Measurements from ENCODE around the gene TMEM208. TPM values are rescaled to one million over a fixed set of nuclear protein-coding genes. Genes with fewer than 3 reads are reported as not detected.

TMEM208 gene
- total and polyA plus RNA-seq, 2 of the 13 experiments (the other 11 are each of a cell fraction or from before 2014, with no cell fraction given): 58.8 to 72.9 TPM

DNA sequence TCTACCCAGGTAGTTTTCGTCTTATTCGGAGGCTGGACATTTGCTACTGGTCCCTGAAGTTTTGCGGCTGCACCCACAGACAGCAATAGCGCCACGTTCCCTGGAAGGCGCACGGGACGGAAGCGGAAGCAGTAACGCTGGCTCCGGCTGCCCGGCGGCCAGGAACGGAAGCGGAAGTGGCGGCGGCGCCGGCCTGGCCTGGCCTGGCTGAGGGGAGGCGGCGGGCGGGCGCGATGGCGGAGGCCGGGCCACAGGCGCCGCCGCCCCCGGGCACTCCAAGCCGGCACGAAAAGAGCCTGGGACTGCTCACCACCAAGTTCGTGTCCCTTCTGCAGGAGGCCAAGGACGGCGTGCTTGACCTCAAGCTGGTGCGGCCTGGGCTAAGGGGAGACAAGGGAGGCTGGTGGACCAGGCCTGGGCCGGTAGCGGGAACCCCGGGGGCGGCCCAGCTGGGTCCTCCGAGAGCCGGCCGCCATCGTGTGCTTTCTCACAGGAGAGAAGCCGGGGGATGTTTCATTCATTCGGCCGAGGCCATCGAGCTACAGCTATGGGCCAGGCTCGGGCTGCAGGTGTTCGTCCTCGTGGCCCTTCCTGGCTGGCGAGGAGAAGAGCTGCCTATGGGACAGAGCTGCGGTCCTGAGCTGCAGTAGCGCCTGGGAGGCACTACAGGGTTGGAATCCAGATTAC lies 34.8 kb upstream of the TMEM208 start, which contains the start of gene E2F4 (continued):
- peak; percentile 22; the same call in 1 of the 2 replicates for TF ChIP-seq ZSCAN20 (CRISPR knock-in tag; IDR thresholded peaks at IDR 0.05; ENCODE audit: borderline replicate concordance)
- peak; percentile 93 for TF ChIP-seq BRD4 (CRISPR knock-in tag; IDR thresholded peaks at IDR 0.05)
- TF ChIP-seq PITX1 (CRISPR knock-in tag; IDR thresholded peaks at IDR 0.05): no peak; the same call in none of the 2 replicates
- TF ChIP-seq PRDM4 (CRISPR knock-in tag; IDR thresholded peaks at IDR 0.05; ENCODE audit: borderline replicate concordance): no peak
- peak; percentile 84 for TF ChIP-seq ASH2L (IDR thresholded peaks at IDR 0.05; ENCODE audit: insufficient read length, low read depth, low read length)
- peak; percentile 81 for TF ChIP-seq KMT2A (CRISPR knock-in tag; IDR thresholded peaks at IDR 0.05)
- TF ChIP-seq NCOA1 (CRISPR knock-in tag; IDR thresholded peaks at IDR 0.05): no peak
- no peak for TF ChIP-seq ZNF605 (CRISPR knock-in tag; IDR thresholded peaks at IDR 0.05)
- no peak for TF ChIP-seq PLSCR1 (CRISPR knock-in tag; IDR thresholded peaks at IDR 0.05; ENCODE audit: borderline replicate concordance)
- TF ChIP-seq PAWR (CRISPR knock-in tag; IDR thresholded peaks at IDR 0.05; ENCODE audit: borderline replicate concordance): no peak
- no peak for TF ChIP-seq ZFP82 (CRISPR knock-in tag; IDR thresholded peaks at IDR 0.05; ENCODE audit: borderline replicate concordance)
- peak; percentile 83 for TF ChIP-seq ZNF800 (CRISPR knock-in tag; IDR thresholded peaks at IDR 0.05)
- TF ChIP-seq IKZF4 (CRISPR knock-in tag; IDR thresholded peaks at IDR 0.05; ENCODE audit: borderline replicate concordance, low read depth, not compliant biosample characterization): no peak
- peak; percentile 88 for TF ChIP-seq POGK (CRISPR knock-in tag; conservative IDR thresholded peaks at IDR 0.05)
- peak; percentile 49; the same call in 1 of the 2 replicates for TF ChIP-seq NFYC (CRISPR knock-in tag; IDR thresholded peaks at IDR 0.05)
- no peak for TF ChIP-seq ZBTB8A (CRISPR knock-in tag; IDR thresholded peaks at IDR 0.05; ENCODE audit: borderline replicate concordance, low read depth)
- TF ChIP-seq RORA (CRISPR knock-in tag; IDR thresholded peaks at IDR 0.05): no peak
- peak; percentile 28; the same call in 1 of the 2 replicates for TF ChIP-seq BCL6 (CRISPR knock-in tag; IDR thresholded peaks at IDR 0.05)
- TF ChIP-seq ZNF572 (CRISPR knock-in tag; IDR thresholded peaks at IDR 0.05): no peak

Measured in HepG2 (cell line).